Stimulated activated CD8-positive, alpha-beta memory T cell treated with anti-CD3 and anti-CD28 coated beads, Interleukin-15, amount 100 ng/mL, for 24 hours (primary cell): Measurements from ENCODE around the gene SIGMAR1.

Experiments
- DNase-seq: peaks from one replicate; pipeline ENCODE4 v3.0.0-alpha.2; 2020; ENCODE audit warnings: low read depth

Gene SIGMAR1

GRCh38 chr9:34630402-34631154 lies 7.0 kb downstream of the SIGMAR1 start:
- no peak for DNase-seq

- no peak for DNase-seq
Observed at GRCh38 chr9:34629491-34629808, 8.1 kb downstream of the SIGMAR1 start.

- DNase-seq = no peak
Observed at GRCh38 chr9:34628656-34629490, 8.7 kb downstream of the SIGMAR1 start, which contains the start of gene ARID3C. Gene ARID3C (minus strand): TSS chr9:34629066. CDS start chr9:34628014, 1,052 bp downstream.

GRCh38 chr9:34627716-34628655 lies 9.6 kb downstream of the SIGMAR1 start:
- no peak for DNase-seq

GRCh38 chr9:34625186-34625486 lies 12.5 kb downstream of the SIGMAR1 start:
- no peak for DNase-seq

- no peak for DNase-seq
Observed at GRCh38 chr9:34624475-34625185, 13.0 kb downstream of the SIGMAR1 start.

GRCh38 chr9:34623374-34624235 lies 14.0 kb downstream of the SIGMAR1 start:
- no peak for DNase-seq

- peak; percentile 62 for DNase-seq
Observed at GRCh38 chr9:34620061-34620994, 17.3 kb downstream of the SIGMAR1 start, which contains the start of gene DCTN3. Gene DCTN3 (minus strand): TSS chr9:34620495. CDS start chr9:34620464, 31 bp downstream.

- no peak for DNase-seq
Observed at GRCh38 chr9:34615132-34615531, 22.5 kb downstream of the SIGMAR1 start.

GRCh38 chr9:34612788-34613390 lies 24.7 kb downstream of the SIGMAR1 start:
- no peak for DNase-seq

GRCh38 chr9:34611811-34612787 lies 25.5 kb downstream of the SIGMAR1 start, which contains the start of gene RPP25L:
Gene RPP25L (minus strand): TSS chr9:34612097. CDS start chr9:34611296, 801 bp downstream.
- DNase-seq = peak; percentile 79

GRCh38 chr9:34611251-34611810 lies 26.3 kb downstream of the SIGMAR1 start:
- no peak for DNase-seq

GRCh38 chr9:34610434-34611206 lies 27.0 kb downstream of the SIGMAR1 start:
- no peak for DNase-seq

GRCh38 chr9:34607331-34607730 lies 30.3 kb downstream of the SIGMAR1 start:
- no peak for DNase-seq

- DNase-seq = no peak
Observed at GRCh38 chr9:34606905-34607304, 30.7 kb downstream of the SIGMAR1 start.

- DNase-seq = no peak
Observed at GRCh38 chr9:34606190-34606589, 31.4 kb downstream of the SIGMAR1 start.
